Measurements from ENCODE around the gene ALLC. TPM values are rescaled to one million over a fixed set of nuclear protein-coding genes. Genes with fewer than 3 reads are reported as not detected.

The ALLC gene
- polyA plus RNA-seq, 1 experiment = not detected

DNA sequence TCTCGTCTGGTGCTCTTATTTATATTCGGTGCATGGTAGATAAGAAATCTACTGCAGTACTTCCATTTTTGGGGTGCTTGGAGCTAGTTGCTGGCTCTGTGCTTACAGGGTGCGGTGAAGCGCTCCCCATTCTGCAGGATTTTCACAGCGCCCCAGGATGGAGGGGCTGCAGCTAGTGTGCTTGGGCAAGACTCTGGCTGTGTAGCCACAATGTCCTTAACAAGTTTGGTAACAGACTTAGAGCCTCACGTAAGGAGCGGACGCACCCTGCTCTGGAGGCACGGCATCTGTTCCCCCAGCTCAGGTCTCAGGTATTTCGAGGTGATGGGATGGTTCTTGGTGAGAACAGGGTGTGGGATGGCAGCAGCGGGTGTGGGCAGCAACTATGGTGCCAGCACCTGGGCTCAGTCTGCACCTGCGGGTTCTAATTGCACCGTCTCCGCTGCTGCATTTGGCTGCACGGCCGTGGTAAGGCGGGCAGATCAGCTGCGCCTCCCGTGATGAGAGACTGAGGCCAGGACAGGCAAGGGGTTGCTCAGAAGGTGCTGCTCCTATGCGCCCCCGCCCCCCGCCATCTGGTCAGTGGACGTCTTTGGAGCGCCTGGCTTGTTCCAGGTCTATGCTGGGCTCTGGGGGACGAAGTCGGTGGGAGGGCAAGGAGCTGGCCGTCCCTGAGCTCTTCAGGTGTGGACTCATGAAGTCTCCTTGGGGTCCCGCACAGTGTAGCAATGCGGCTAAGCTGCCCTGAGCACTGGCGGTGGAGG is 20.1 kb upstream of the ALLC start:
- TF ChIP-seq, protein P1, sequence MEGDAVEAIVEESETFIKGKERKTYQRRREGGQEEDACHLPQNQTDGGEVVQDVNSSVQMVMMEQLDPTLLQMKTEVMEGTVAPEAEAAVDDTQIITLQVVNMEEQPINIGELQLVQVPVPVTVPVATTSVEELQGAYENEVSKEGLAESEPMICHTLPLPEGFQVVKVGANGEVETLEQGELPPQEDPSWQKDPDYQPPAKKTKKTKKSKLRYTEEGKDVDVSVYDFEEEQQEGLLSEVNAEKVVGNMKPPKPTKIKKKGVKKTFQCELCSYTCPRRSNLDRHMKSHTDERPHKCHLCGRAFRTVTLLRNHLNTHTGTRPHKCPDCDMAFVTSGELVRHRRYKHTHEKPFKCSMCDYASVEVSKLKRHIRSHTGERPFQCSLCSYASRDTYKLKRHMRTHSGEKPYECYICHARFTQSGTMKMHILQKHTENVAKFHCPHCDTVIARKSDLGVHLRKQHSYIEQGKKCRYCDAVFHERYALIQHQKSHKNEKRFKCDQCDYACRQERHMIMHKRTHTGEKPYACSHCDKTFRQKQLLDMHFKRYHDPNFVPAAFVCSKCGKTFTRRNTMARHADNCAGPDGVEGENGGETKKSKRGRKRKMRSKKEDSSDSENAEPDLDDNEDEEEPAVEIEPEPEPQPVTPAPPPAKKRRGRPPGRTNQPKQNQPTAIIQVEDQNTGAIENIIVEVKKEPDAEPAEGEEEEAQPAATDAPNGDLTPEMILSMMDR (IDR thresholded peaks at IDR 0.05; ENCODE audit: low read depth, low read length) = no peak
- peaks cover 23% of the 10 kb centered on the region for H3K27me3 ChIP-seq (ENCODE audit: control insufficient read depth, insufficient read depth, low read length)
- no peak for DNase-seq (ENCODE audit: low read depth, low spot score)
- H3K27ac ChIP-seq (ENCODE audit: low read depth, low read length) = no peak overlapping the region
- ChIA-PET POLR2A (no interaction called here), CTCF (no interaction called here)
- peaks cover 3% of the 10 kb centered on the region; the same call in 1 of the 2 replicates for H3K9me3 ChIP-seq (ENCODE audit: control insufficient read depth, insufficient read depth, low read length)
- H3K4me3 ChIP-seq (ENCODE audit: low read depth, low read length) = no peak overlapping the region

DNA sequence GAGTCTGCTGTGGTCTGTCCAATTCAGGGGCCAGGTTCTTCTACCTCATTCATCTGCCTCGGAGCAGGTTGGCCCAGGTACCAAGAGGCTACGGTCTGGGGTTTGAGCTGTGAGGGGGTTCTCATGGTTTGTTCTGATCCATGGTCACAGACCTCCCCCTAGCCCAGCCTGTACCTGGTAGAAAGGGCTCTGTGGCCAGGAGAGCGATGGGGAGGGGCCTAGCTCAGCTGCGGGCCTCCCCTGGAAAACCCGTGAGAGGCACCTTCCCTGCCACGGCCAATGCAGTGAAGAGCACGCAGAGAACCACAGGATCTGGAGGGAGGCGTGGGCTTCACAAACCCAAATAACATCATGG is 19.6 kb upstream of the ALLC start:
- DNase-seq (ENCODE audit: low read depth, low spot score) = no peak
- Histone ChIP-seq H3K9me3 (ENCODE audit: control insufficient read depth, insufficient read depth, low read length) (peaks cover under 1% of the 10 kb centered on the region; the same call in 1 of the 2 replicates), H3K27me3 (ENCODE audit: control insufficient read depth, insufficient read depth, low read length) (peaks cover 23% of the 10 kb centered on the region), H3K4me3 (ENCODE audit: low read depth, low read length) (no peak overlapping the region), H3K27ac (ENCODE audit: low read depth, low read length) (no peak overlapping the region)
- POLR2A ChIA-PET = no interaction called here
- CTCF ChIA-PET = no interaction called here
- TF ChIP-seq, protein P1 (IDR thresholded peaks at IDR 0.05; ENCODE audit: low read depth, low read length) = no peak

DNA sequence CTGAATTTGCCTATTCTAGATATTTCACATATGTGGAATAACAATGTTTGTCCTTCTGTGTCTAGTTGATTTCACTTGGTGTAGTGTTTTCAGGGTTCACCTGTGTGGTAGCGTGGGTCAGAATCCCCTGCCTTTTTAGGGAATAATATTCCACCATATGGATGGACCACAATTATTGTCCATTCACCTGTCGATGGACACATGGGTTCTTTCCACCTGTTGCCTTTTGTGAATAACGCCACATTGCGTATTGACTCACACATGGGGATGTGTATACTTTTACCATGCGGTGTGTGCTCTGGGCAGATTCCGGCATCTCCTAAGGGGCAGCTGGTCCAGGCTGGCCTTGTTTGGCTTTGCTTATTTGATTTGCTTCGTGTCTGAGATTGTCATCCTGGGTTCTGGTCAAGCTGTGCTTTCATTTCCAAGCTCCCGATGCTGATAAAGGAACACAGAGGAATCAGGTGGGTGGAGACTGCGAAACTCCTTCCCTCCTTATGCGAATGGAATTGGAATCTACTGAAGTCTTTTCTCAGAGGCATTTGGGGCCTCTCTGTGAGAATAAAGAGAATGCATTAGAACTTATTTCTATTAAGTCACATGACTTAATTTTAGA is 18.9 kb upstream of the ALLC start:
- Histone ChIP-seq H3K9me3 (ENCODE audit: control insufficient read depth, insufficient read depth, low read length) (no peaks in the 10 kb centered on the region; the same call in 1 of the 2 replicates), H3K4me3 (ENCODE audit: low read depth, low read length) (no peak overlapping the region), H3K27me3 (ENCODE audit: control insufficient read depth, insufficient read depth, low read length) (peaks cover 20% of the 10 kb centered on the region), H3K27ac (ENCODE audit: low read depth, low read length) (no peak overlapping the region)
- TF ChIP-seq, protein P1 (IDR thresholded peaks at IDR 0.05; ENCODE audit: low read depth, low read length) = no peak
- DNase-seq (ENCODE audit: low read depth, low spot score) = no peak
- ChIA-PET CTCF (no interaction called here), POLR2A (interaction anchor here (1.0 kb wide), 1 partner anchor 54 kb away, joined by 3 read pairs; no protein-coding TSS in a partner anchor)

DNA sequence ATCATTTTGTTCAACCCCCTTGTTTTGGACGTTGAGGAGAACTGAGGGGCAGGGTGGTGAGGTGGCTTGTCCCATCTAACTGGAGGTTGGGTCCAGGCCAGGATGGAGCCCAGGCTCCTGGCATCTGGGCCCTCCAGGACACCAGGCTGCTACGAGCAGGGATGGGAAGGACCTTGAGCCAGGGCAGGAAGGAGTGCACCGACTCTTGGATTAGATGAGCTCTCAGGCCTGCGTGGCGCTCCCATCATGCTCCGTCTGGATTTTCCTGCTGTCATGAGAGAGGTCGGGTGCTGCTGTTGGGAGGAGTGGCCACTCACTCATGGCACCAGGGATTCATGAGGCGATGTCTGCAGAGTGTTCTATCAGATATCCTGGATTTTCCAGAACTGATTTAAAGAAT is 18.3 kb upstream of the ALLC start:
- H3K27me3 ChIP-seq (ENCODE audit: control insufficient read depth, insufficient read depth, low read length) = peaks cover 22% of the 10 kb centered on the region
- H3K9me3 ChIP-seq (ENCODE audit: control insufficient read depth, insufficient read depth, low read length) = no peaks in the 10 kb centered on the region; the same call in 1 of the 2 replicates
- DNase-seq (ENCODE audit: low read depth, low spot score) = no peak
- POLR2A ChIA-PET = interaction anchor here (1.0 kb wide), 1 partner anchor 55 kb away, joined by 3 read pairs; no protein-coding TSS in a partner anchor
- TF ChIP-seq, protein P1 (IDR thresholded peaks at IDR 0.05; ENCODE audit: low read depth, low read length) = no peak
- CTCF ChIA-PET = no interaction called here
- no peak overlapping the region for H3K27ac ChIP-seq (ENCODE audit: low read depth, low read length)
- no peak overlapping the region for H3K4me3 ChIP-seq (ENCODE audit: low read depth, low read length)

DNA sequence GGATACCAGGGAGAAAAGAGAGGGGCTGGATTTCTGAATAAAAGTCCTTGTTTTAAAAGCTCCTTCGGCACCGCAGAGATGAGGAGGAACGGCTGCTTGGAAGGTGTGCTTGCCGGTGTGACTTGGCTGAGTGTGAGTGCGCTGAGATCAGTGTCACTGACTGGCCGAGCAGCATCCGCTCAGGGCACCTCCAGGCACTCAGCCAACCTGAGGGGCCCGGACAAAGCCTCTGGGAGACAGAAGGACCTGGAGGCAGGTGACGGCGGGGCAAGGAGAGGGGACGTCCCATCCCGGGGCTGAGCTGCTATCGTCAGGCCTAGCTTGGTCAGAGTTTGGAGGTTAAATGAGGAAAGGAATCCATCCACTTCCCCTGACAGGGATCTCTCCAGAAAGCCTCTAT is 16.8 kb upstream of the ALLC start:
- peaks cover 21% of the 10 kb centered on the region for H3K27me3 ChIP-seq (ENCODE audit: control insufficient read depth, insufficient read depth, low read length)
- CTCF ChIA-PET = interaction anchor here (1.1 kb wide), 1 partner anchor 9 kb away, joined by 3 read pairs; no protein-coding TSS in a partner anchor
- H3K27ac ChIP-seq (ENCODE audit: low read depth, low read length) = no peak overlapping the region
- POLR2A ChIA-PET = no interaction called here
- no peak overlapping the region for H3K4me3 ChIP-seq (ENCODE audit: low read depth, low read length)
- TF ChIP-seq, protein P1 (IDR thresholded peaks at IDR 0.05; ENCODE audit: low read depth, low read length) = no peak
- DNase-seq (ENCODE audit: low read depth, low spot score) = no peak
- peaks cover 6% of the 10 kb centered on the region; the same call in 1 of the 2 replicates for H3K9me3 ChIP-seq (ENCODE audit: control insufficient read depth, insufficient read depth, low read length)

Measured in AG04450 (cell line).